Right cardiac atrium (tissue), 5 donors: ENCODE results near the gene OR2Z1. TPM values are rescaled to one million over a fixed set of nuclear protein-coding genes. Genes with fewer than 3 reads are reported as not detected.

ENCODE experiments used
- polyA plus RNA-seq: library from polyadenylated mRNA; stranded (reverse); fragments of 200-250 nt; gene quantifications from one replicate; pipeline ENCODE4 v1.2.3, GENCODE V29; 2013
- total RNA-seq, 4 donors: library from RNA; stranded (reverse); fragmentation: NEBNext Ultra II Directional; extraction: Animal tissue kit (Norgen Biotek cat#: 25700); gene quantifications; one replicate each; pipeline ENCODE4 v1.2.1, GENCODE V29; 2021
- donor health status: healthy with polysubstance abuse.
- donor health status: DM: no; HTN: yes; CAD: no.
- donor health status: DM: no; HTN: no; CAD: no.
- donor health status: DM: no; HTN: yes; CAD: no; lungs with severe emphysema.
- donor health status: DM: yes; HTN: yes; CAD: no.

OR2Z1 gene
- total and polyA plus RNA-seq, 5 donors: not detected

Other genes starting within 250 kb of the OR2Z1 start
- gene PRAM1, start 219.0 kb upstream of the OR2Z1 start, total RNA-seq: 1 to 10 TPM in 2 of 4 donors, under 1 TPM in 2; 0.31 to 3.1 (median 0.99) TPM
- gene PRAM1, start 219.0 kb upstream of the OR2Z1 start, polyA plus RNA-seq: 0.61 TPM
- gene ZNF414, start 207.5 kb upstream of the OR2Z1 start, total RNA-seq: 10 to 100 TPM; 13.4 to 16.4 (median 16.1) TPM
- gene ZNF414, start 207.5 kb upstream of the OR2Z1 start, polyA plus RNA-seq: 19.3 TPM
- gene MYO1F, start 144.2 kb upstream of the OR2Z1 start, total RNA-seq: 10 to 100 TPM; 11.3 to 23.2 (median 15.3) TPM
- 9.3 TPM for gene MYO1F, start 144.2 kb upstream of the OR2Z1 start, polyA plus RNA-seq
- 10 to 100 TPM; 16.1 to 29.3 (median 22.0) TPM for gene ADAMTS10, start 110.9 kb upstream of the OR2Z1 start, total RNA-seq
- 18.1 TPM for gene ADAMTS10, start 110.9 kb upstream of the OR2Z1 start, polyA plus RNA-seq
- not detected for gene NFILZ, start 91.0 kb upstream of the OR2Z1 start, total RNA-seq
- gene NFILZ, start 91.0 kb upstream of the OR2Z1 start, polyA plus RNA-seq: not detected
- gene ACTL9, start 22.8 kb upstream of the OR2Z1 start, total RNA-seq: not detected
- not detected for gene ACTL9, start 22.8 kb upstream of the OR2Z1 start, polyA plus RNA-seq
- 10 to 100 TPM; 13.6 to 15.1 (median 14.6) TPM for gene ZNF558, start 110.7 kb downstream of the OR2Z1 start, total RNA-seq
- gene ZNF558, start 110.7 kb downstream of the OR2Z1 start, polyA plus RNA-seq: 7.2 TPM
- gene MBD3L1, start 110.7 kb downstream of the OR2Z1 start, total RNA-seq: not detected
- gene MBD3L1, start 110.7 kb downstream of the OR2Z1 start, polyA plus RNA-seq: not detected